NK-92 (cell line): Measurements from ENCODE around the gene SLC38A7.
"Not testable (repeated sequence)": the region's sequence is repeated elsewhere in the genome, so short reads cannot be mapped to it uniquely, and the experiment has no call there.

Experiments used
- DNase-seq: peaks from one replicate; lab custom pipeline; 2025; ENCODE audit not compliant: unreplicated experiment; lab: John Stamatoyannopoulos, UW

SLC38A7 gene

DNA sequence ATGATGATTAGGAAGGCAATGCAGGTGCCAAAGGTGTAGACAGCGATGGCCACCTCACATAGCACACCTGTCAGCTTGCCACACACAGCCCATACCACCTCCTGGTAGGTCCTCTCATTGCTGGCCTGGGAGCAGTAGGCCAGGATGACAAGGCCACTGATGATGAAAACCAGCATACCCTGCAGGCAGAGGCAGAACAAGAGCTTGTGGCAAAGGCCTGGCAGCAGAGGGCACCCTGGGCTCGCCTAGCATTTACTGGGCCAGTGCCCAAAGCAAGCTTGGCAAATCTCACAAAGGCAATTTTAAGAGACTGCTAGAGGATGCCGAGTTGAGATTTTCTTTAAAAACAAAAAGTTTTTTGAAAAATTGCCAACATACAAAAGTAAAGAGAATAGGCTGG lies 5.9 kb downstream of the SLC38A7 start:
- no peak for DNase-seq

DNA sequence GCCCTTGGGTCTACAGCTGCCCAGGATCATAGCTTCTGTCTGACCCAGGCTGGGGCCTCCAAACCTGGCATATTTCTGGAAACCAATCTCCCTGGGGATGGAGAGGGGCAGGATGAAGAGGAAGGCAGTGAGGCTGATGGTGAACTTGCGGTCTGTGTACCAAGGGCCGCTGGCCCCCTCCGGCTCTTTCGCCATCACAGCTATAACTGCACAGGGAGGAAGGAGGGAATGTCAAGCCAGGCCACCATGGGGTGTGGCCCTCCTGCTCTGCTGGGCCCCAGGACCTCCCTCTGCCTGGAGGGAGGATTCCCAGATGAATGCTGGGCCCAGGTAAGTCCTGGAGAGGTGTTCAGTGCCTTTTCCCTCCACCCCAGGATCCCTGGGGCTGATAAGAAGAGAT lies 6.3 kb downstream of the SLC38A7 start:
- DNase-seq = no peak

GRCh38 chr16:58670946-58671583 lies 13.5 kb downstream of the SLC38A7 start:
- DNase-seq = no peak

GRCh38 chr16:58670177-58670576 lies 14.4 kb downstream of the SLC38A7 start:
- no peak for DNase-seq

- no peak for DNase-seq
These were observed 19.4 kb downstream of the SLC38A7 start for GRCh38 chr16:58665200-58665599.

DNA sequence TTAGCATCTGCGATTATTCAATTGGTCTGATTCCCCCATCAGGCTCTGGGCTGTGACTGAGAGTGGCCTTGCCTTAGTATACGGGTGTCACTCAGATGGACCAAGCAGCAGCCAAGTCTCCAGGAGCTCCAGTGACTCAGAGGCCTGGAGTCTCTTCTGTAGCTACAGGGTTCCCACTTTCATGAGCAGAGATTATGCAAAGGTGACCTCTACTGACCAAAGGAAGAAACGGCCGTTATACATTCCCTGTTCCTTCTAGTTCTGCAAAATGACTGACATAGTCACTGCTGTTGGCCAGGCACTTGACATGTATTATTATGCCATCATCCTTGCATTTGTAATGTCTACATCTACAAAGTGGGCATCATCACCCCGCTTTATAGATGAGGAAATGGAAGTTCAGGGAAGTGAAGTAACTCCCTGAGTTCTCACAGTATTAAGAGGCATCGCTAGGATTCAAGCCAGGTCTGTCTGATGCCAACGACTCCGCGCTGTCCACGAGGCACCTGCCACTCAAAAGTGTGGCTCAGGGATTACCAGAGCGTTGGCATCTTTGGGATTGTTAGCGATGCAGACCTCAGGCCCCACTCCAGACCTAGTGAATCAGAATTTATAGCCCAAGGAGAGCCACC lies 23.3 kb downstream of the SLC38A7 start:
- DNase-seq = no peak

DNA sequence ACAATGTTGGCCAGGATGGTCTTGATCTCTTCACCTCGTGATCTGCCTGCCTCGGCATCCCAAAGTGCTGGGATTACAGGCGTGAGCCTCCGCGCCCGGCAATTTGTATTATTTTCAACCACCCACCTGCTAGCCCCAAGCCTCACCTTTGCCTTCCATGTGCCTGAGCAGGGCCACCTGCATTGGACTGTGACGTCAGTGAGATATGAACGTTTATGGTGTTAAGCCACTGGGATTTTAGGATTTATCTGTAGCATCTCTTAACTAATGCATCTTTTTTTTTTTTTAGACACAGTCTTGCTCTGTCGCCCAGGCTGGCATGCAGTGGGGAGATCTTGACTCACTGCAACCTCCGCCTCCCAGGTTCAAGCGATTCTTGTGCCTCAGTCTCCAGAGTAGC lies 24.7 kb downstream of the SLC38A7 start:
- DNase-seq = not testable (repeated sequence)

- DNase-seq = no peak
These were observed 25.8 kb downstream of the SLC38A7 start for GRCh38 chr16:58658796-58659211.

DNA sequence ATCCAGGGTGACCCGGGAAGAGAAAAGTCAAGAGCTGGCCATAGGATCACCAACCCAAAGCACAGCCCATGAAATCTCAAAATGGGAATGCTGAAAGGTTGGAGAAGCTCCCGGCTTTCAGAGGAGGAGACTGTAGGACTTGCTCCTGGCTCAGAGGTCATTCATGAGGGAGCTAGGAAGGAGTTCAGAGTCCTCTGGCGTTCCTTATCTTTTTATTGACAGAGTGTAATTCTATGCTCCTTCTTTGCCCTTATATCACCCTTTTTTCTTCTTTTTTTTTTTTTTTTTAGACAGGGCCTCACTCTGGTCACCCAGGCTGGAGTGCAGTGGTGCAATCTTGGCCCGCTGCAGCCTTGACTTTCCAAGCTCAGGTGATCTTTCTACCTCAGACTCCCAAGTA lies 27.7 kb downstream of the SLC38A7 start:
- DNase-seq = no peak

GRCh38 chr16:58655215-58655596 lies 29.4 kb downstream of the SLC38A7 start:
- no peak for DNase-seq

GRCh38 chr16:58654560-58655214 lies 29.9 kb downstream of the SLC38A7 start:
- no peak for DNase-seq

GRCh38 chr16:58652741-58653140 lies 31.8 kb downstream of the SLC38A7 start:
- DNase-seq = no peak

- no peak for DNase-seq
These were observed 32.6 kb downstream of the SLC38A7 start for GRCh38 chr16:58651965-58652348.

GRCh38 chr16:58649707-58650106 lies 34.9 kb downstream of the SLC38A7 start:
- DNase-seq = no peak

- DNase-seq = no peak
These were observed 37.5 kb downstream of the SLC38A7 start for GRCh38 chr16:58647107-58647506.

DNA sequence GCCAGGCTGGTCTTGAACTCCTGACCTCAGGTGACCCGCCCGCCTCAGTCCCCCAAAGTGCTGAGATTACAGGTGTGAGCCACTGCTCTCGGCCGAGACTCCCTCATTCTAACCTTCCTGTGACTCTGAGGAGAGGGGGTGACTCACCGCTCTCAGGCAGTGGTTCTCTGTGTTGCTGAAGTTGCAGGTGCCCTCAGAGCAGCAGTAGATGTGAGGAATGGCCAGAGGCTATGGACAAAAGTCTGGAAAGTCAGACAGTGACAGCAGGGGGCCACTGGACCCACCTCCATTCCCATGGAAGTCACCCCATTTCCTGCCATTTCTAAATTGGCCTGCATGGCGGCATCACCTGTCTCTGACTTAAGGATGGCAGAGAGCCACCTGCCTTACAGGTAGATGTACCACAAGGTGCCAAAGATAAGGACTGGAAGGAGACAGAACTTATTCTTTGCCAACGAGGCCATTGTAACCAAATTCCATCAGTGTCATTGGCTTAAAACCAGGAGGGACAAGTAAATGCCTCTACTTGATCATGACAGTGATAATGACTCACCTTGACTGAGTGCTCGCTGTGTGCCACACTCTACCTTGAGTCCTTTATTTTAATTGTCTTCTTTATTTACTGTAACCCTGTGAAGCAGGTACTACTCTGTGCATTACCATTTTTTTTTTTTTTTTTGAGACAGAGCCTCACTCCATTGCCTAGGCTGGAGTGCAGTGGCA lies 39.6 kb downstream of the SLC38A7 start:
- no peak for DNase-seq

DNA sequence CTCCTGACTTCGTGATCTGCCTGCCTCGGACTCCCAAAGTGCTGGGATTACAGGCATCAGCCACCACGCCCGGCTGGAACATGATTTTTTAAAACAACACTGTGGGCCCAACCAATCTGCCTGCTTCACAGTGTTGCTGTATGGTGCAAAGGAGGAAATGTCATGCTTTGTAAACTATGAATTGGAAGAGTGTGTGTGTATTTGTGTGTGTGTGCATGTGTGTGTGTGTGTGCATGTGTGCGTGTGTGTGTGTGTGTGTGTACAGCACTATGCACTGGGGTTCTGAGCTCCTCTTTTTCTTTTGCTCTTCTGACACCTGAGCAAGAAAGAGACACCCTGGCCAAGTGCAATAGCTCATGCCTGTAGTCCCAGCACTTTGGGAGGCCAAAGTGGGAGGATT lies 40.5 kb downstream of the SLC38A7 start:
- DNase-seq = no peak

DNA sequence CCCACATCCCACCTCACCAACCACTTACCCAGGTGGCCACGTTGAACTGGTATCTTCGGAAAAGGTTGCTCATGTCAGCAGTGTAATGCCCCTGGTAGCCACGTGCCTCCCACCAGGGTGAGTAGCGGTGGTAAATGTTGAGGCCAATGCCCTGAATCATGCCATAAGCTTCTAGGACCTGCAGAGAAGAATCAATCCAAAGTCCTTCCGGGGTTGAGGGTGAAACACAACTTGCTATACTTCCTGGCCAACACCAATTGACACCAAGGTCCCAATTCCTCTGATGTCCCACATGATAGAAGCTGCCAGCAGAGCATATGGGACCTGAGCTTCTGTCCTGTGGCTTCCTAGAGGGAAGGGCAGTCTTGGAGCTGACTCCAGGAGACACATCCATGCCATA lies 43.6 kb downstream of the SLC38A7 start:
- DNase-seq = no peak

DNA sequence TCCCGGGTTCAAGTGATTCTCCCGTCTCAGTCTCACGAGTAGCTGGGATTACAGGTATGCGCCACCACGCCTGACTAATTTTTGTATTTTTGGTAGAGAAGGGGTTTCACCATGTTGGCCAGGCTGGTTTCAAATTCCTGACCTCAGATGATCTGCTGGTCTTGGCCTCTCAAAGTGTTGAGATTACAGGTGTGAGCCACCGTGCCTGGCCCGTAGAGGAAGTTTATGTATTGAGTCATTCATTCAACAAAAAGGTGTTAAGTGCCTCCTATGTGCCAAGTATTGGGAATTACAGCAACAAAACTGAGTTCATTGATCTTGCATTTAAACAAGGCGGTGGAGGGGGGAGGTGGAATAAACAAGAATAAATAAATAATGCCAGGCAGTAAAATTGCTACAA lies 44.7 kb downstream of the SLC38A7 start:
- no peak for DNase-seq

GRCh38 chr16:58639230-58639629 lies 45.3 kb downstream of the SLC38A7 start:
- DNase-seq = no peak

DNA sequence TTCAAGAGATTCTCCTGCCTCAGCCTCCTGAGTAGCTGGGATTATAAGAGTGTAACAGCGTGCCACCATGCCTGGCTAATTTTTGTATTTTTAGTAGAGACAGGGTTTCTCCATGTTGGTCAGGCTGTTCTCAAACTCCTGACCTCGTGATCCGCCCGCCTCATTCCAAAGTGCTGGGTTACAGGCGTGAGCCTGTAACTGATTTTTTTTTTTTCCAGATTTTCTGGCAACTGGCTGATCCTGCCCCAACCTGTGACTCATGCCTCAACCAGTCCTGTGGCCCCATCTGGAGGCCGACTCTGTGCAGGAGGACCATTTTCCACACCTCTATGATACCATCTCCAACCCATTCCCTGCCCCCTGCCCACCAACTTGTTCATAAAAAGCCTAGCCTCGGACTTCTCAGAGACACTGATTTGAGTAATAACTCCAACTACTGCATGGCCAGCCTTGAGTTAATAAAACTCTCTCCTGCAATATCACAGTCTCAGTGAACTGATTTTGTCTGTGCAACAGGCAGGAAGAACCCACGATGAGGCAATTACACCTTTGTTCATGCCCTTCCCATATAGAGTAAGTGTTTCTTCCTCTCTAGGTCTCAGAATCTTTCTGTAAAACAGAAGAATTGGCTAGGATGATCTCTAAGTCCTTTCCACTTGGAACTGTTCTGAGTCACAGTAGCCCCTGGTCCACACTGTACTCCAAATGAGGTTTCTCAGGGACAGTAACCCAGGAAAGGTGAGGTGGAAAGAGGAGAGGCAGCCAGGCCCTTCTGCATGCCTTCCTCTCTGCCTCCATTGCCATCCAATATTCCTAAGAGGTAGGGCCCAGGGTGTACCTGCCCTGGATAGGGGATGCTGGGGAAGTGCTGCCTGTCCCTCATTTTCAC lies 46.2 kb downstream of the SLC38A7 start:
- DNase-seq = no peak
